ENCODE measurements around the gene DLGAP4.

- no peak for TF ChIP-seq CTCF (conservative IDR thresholded peaks at IDR 0.05 in 1 of 2, IDR thresholded peaks at IDR 0.05 in 1 of 2; ENCODE audit: extremely low read depth in 1 of 2, insufficient read depth in 1 of 2, low read depth in 1 of 2, low read length in 2 of 2)
- no peak for TF ChIP-seq EZH2 (IDR thresholded peaks at IDR 0.05; ENCODE audit: borderline replicate concordance, low read length)
Measured at GRCh38 chr20:36367907-36368799, 62.0 kb downstream of the DLGAP4 start.
